Left renal cortex interstitium (tissue), 4 donors: Measurements from ENCODE around the gene RNF31. TPM values are rescaled to one million over a fixed set of nuclear protein-coding genes. Genes with fewer than 3 reads are reported as not detected.
A peak's percentile ranks its signal among the peaks of the same experiment; 100 is the strongest.
"Not testable (repeated sequence)": the region's sequence is repeated elsewhere in the genome, so short reads cannot be mapped to it uniquely, and the experiment has no call there.

Experiments used
- DNase-seq, 4 donors: peaks; one replicate each; pipeline ENCODE4 v3.0.0-alpha.2; 2013; ENCODE audit warnings: low read depth in 4 of 4, low spot score in 2 of 4, missing footprints in 1 of 4
- polyA plus RNA-seq, 4 donors: library from polyadenylated mRNA; unstranded; fragments of 120-200 nt; gene quantifications; one replicate each; pipeline ENCODE4 v1.2.1, GENCODE V29; 2013; ENCODE audit not compliant: insufficient read length in 4 of 4

RNF31 gene
- polyA plus RNA-seq: 10 to 100 TPM; 43.6 to 60.2 (median 57.7) TPM

DNA sequence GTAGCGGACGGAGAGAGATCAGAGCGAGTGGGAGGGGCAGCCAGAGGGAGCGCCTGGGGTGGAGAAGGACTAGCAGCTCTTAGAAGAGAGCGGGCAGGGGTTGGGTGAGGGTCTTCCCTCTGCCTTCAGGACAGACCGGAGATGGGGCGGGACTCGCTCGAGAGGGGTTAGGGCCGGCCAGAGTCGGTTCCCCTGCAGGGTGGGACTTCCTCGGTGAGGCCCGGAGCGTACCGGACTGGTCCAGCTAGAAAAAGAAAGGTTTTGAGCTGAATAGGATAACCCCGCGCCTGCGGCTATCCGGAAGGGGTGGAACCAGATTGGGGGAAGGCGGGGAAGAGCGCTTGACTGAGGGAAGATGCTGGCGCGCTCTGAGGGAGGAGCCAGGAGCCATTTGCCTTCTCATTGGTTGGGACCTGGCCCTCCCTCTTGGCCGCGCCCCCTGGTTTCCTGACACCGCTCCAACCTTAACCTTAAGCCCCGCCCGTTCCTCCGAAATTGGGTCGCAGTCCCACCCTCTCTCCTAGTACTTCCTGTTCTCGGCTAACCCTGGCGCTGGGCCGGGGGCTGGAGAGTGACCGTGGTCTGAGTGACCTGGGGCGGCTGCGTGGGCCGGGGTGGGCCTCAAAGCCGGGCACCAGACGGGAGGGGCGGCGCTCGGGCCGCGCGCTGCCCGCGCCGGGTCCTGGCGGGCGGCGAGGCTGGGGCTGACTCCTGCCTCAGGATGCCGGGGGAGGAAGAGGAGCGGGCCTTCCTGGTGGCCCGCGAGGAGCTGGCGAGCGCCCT, at the start of gene RNF31:
Gene RNF31 (plus strand): TSS at position 521 of the 783 bp plus-strand sequence. CDS start 201 bp downstream, at position 722.
- DNase-seq: peak; percentile 89 to 98 (median 94)

DNA sequence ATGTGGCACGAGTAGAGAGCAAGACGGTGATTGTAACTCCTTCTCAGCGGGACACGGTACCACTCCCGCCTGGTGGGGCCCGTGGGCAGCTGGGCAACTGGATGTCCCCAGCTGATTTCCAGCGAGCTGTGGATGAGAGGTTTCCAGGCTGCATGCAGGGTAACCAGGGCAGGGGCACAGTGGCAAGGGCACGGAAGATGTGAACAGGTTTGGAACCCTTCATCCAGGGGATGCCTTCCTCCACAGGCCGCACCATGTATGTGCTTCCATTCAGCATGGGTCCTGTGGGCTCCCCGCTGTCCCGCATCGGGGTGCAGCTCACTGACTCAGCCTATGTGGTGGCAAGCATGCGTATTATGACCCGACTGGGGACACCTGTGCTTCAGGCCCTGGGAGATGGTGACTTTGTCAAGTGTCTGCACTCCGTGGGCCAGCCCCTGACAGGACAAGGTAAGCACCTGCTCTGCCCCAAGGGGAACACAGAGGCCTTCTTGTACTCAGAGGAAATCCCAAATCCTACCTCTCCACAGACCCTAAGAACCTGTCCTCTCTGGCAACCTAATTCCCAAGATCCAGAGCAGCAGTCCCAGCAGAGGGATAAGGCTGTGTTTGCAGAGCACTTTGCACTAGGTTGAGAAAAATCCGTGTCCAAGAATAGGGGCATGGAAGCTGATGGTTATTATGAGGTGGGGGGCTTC, 48.9 kb upstream of the RNF31 start:
- no peak for DNase-seq

DNA sequence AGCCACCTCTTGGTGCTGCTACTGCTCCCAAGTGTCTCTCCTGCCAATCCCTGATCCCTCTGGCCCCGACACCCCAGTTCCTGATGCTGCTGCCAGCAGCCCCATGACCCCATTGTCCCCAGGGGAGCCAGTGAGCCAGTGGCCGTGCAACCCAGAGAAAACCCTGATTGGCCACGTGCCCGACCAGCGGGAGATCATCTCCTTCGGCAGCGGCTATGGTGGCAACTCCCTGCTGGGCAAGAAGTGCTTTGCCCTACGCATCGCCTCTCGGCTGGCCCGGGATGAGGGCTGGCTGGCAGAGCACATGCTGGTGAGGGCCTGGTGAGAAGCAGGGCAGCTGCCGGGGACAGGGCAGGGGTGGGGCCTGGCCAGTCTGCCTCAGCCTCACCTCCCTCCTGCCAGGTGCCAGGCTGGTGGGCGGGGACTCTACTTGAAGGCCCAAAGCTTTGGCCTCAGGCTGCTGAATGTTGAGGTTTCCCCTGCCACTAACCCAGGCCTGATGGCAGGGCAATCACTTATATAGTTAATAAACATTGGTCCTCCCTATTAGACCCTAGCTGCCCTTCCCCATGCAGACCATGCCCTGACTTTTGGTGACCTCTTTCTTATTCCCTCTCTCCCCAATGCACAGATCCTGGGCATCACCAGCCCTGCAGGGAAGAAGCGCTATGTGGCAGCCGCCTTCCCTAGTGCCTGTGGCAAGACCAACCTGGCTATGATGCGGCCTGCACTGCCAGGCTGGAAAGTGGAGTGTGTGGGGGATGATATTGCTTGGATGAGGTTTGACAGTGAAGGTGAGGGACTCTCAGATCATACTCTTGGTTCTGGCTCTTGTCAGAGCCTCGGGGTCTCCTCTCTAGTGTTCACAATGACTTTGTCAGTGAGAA, 48.1 kb upstream of the RNF31 start:
- no peak for DNase-seq

DNA sequence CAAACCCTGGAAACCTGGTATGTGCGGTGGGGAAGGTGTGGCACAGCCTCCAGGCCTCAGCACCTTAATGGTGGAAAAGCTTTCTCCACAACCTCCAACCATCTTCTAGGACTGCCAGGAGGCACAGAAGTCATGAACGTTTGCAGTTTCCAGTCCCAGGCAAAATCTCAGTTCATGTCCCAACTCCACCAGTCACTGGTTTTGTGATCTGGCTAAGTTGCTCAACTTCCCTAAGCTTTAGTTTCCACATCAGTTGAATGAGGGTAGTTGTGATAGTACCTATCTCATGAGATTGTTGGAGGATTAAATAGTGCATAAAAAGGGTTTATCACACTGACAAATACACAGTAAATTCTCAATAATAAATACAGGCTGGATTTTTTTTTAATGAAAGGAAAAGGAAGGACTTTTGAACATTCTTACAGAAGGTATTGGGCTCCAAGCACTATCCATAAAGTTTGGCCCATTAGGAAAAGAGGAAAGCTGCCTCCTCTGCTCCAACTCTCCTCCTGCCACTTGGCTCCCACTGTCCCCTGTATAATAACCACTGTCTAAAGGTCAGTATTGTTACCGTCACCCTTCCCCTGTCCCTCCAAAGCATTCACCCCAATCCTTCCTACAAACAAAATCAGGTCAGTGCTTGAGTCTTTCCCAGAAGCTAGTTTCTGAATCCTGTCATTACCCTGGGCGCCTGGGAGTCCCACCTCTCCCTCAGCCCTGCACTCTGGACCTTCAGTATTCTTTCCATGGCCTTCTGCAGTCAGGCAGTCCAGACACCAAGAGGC, 46.9 kb upstream of the RNF31 start:
- no peak for DNase-seq

DNA sequence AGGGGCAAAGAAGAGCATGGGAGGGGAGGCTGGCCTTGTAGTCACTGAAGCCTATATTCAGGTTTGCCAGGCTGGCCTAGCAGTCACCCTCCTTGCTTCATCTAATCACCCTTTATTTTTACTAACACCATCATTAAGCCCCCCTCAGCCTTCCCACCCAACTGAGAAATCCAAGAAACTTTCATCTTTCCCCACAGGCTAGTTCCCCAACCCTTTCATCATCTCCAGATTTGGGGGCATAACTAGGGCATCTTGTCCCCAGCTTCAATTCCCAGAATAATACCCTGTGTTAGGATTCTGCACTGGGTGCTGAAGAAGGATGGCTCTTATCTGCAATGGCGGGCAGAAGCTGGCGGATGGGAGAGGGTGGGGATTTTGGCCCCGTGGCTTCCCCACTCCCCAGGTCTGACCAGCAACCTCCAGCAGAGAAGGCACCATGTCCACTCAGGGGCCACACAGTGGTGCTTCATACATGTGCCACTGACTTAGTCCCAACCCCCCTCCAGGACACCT, 46.3 kb upstream of the RNF31 start:
- no peak for DNase-seq

DNA sequence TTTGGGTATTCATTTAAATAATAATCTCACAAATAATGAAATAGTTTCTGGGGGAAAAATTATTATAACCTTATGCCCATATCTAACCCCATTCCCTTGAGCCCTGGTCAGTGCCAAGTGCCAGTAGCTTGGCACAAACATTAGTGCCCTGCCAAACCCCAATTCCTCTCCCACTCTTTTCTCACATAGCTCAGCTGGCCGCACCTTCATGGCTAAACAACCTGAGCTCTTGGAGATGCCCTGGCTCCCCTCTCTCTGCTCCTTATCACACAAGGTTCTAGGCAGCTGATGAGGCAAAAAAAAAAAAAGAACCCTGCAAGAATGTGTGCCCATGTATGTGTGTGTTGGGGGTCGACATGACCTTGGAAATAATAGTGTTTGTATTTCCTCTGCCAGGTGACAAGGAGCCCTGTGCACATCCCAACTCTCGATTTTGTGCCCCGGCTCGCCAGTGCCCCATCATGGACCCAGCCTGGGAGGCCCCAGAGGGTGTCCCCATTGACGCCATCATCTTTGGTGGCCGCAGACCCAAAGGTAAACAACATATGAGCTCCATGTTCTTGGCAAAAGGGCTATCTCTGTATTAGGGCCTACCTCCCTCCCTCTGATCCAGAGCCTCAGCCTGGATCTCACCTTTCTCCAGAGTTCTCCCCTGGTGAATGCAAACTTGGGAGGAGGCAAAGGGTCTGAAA, 44.8 kb upstream of the RNF31 start:
- no peak for DNase-seq

DNA sequence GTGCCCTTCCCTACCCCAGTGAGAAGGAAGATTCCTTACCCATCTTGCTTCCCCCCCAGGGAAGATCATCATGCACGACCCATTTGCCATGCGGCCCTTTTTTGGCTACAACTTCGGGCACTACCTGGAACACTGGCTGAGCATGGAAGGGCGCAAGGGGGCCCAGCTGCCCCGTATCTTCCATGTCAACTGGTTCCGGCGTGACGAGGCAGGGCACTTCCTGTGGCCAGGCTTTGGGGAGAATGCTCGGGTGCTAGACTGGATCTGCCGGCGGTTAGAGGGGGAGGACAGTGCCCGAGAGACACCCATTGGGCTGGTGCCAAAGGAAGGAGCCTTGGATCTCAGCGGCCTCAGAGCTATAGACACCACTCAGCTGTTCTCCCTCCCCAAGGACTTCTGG, 43.8 kb upstream of the RNF31 start:
- no peak for DNase-seq

DNA sequence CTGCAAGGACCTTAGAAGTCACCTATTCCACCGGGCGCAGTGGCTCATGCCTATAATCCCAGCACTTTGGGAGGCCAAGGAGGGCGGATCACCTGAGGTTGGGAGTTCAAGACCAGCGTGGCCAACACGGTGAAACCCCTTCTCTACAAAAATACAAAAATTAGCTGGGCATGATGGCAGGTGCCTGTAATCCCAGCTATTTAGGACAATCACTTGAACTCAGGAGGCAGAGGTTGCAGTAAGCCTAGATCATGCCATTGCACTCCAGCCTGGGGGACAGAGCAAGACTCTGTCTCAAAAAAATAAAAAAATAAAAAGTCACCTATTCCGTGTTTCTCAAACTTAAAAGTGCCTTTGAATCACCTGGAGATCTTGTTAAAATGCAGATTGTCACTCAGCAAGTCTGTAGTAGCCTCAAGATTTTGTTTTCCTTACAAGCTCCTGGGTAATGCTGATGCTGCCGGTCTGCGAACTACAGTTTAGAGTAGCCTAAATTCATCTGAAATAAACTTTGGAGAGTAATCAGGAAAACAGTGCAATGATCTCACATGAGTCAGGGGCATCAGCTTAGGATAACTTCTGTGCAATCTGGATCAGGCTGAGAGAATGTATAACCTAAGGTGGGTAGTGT, 41.6 kb upstream of the RNF31 start:
- not testable (repeated sequence) for DNase-seq

DNA sequence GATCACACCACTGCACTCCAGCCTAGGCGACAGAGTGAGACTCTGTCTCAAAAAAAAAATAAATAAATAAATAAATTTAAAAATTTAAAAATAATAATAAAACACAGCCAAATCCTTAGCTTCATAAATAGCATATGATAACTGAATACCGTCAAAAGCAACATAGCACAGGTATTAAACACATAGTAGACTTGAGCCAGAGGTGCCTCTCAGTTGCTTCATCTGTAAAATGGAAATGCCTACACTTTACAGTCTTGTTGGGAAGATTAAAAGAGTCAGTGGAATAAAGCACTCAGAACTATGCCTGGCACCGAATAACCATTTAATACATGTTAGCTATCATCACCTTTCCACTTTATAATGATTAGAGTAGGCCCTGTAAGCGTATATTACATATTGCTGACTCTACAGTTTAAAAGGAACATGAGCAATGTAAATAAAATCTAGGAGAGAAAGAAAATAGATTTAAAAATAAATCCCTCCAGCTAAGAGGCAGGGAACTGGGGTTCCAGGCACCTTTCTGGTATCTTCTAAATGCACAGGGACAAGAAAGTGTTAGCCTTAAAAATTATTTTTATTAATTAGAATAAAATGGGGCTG, 40.5 kb upstream of the RNF31 start:
- no peak for DNase-seq

DNA sequence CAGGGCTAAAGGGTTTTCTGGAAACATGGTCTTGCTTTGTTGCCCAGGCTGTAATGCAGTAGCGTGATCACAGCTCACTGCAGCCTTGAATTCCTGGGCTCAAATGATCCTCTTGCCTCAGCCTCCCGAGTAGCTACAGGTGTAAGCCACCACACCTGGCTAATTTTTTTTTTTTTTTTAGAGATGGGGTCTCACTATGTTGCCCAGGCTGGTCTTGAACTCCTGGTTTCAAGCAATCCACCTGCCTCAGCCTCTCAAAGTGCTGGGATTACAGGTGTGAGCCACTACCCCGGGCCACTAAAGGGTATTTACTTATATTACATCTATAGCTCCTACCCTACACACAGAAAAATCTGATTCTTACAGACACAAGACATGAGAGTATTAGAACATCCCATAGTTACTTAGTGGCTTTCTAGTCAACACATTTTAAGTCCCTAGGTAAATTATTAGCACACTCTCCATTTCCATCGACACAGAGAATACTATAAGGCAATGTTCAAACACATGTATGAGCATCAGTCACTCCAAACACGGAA, 38.9 kb upstream of the RNF31 start:
- no peak for DNase-seq

DNA sequence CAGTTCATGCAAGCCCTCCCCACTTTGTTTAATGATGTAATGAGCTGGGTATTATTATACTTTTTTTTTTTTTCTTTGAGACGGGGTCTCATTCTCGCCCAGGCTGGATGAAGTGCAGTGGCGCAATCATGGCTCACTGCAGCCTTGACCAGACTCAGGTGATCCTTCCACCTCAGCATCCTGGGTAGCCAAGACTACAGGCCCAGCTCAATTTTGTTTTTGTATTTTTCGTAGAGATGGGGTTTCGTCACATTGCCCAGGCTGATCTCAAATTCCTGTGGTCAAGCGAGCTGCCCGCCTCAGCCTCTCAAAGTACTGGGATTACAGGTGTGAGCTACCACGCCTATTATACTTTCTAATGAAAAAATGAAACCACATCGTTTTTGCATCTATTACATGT, 37.2 kb upstream of the RNF31 start:
- DNase-seq: no peak

DNA sequence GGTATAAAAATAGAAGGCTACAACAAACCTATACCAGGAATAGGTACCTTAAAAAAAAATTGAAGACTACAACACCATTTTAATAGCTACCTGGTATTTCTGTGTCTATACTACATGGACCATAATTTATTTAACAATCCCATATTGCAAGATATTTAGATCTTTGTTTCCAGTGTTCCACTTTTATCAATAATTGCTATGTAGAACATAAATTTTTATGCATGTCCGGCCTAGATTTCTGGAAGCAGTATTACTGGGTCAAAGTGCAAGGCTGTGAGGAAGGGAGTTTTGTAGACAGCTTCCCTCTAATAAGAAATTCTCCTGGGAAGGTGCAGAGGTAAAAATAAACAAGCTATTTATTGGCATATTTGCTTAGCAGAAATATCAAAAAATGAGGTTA, 36.8 kb upstream of the RNF31 start:
- DNase-seq: no peak

DNA sequence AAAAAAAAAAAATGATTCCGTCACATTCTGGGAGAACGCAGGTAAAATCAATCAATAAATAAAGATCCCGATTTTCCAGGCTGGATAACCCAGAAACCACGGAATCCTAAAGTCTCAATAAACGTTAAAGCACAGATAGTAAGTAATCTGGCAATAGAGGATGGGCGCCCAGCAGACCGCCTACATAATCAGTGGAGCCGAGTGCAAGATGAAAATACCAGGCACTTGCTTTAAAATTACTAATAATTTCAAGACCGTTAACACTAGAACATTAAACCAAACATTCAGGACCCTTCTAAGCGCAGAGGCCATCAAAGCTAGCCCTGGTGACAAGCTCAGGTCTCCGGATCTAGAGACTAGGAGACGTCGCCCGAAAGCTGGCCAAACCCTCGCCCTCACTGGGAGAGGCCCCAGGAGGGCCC, 33.9 kb upstream of the RNF31 start:
- DNase-seq: no peak

DNA sequence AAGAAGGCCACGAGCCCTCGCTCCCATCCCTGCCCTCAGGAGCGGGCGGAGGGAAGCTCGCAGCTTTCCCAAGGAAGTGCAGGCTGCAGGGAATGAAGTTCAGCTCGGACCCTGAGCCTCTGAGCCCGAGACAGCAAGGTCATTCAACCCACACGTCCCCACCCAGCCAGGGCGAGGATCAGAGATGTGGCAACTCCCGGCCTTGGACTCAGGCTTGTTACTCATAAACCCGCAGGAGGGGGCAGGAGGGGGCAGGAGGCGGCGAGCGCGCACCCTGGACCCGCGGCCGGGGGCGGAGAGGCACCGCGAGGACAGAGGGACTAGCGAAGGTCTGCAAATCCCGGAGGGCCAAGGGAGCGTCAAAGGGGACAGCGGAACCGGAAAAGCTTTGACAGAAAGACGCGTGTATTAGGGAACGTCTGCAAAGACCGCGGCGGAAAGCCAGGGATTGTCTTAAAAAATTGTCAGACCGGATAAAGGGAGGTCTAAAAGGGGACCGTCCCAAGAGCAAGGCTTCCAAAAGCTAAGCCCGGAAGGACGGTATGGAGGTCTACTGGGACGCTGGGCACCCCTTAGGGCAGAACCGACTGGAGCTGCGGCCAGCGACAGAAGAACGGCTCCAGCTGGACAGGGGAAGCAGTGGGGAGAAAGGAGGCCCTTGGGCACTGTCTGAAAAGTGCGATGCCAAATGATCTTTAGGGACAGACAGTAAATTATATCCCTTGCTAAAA, 33.3 kb upstream of the RNF31 start:
- peak in 2 of 4 donors; percentile 69 to 99 for DNase-seq

DNA sequence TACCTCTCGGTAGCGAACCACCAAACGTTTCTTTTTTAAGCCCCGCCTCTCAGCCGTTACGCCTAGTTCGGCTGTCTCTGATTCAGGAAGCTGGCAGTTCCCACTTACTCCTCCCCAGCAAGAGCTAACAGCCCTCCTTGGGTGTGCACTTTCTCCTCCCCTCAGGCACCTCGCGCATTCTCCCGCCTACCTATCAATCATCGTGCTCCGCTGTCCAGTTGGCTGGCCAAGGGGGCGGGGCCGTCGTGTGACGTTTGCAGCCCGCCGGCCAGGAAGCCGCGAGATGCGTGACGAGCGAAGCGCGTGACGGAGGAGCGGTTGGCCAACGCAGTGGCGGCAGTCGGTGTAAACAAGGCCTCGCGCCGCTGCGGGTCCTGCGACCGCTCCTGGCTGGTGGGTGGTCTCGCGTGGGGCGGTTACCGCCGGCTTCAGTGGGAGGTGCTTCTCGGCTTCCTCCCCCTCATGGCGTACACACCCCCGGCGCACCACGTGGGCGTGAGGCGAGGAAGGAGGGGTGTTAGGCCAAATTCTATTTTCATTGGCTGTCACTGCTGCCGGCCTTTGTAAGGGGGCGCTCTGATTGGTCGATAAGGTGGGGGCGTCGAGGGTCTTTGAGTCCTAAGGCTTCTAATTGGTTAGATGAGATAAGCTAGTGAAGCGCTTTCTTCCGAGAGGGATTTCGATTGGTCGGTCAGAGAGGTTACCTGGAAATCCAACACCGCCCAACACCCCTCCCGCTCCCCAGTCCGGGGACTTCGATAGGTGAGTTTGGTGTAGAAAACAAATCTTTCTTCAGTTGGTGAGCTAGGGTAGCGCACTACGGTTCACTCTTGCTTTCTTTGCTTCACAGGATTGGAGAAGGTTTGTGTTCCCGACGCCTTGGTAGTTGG, 32.5 kb upstream of the RNF31 start, which contains the start of the genes DCAF11 and NRL:
Gene DCAF11 (plus strand): TSS at position 246 of the 890 bp plus-strand sequence. CDS start 818 bp downstream, outside the sequence.
Gene NRL (minus strand): TSS at position 418 of the 890 bp plus-strand sequence. CDS start 32,101 bp downstream, outside the sequence.
- DNase-seq: peak; percentile 99 to 100 (median 99)

DNA sequence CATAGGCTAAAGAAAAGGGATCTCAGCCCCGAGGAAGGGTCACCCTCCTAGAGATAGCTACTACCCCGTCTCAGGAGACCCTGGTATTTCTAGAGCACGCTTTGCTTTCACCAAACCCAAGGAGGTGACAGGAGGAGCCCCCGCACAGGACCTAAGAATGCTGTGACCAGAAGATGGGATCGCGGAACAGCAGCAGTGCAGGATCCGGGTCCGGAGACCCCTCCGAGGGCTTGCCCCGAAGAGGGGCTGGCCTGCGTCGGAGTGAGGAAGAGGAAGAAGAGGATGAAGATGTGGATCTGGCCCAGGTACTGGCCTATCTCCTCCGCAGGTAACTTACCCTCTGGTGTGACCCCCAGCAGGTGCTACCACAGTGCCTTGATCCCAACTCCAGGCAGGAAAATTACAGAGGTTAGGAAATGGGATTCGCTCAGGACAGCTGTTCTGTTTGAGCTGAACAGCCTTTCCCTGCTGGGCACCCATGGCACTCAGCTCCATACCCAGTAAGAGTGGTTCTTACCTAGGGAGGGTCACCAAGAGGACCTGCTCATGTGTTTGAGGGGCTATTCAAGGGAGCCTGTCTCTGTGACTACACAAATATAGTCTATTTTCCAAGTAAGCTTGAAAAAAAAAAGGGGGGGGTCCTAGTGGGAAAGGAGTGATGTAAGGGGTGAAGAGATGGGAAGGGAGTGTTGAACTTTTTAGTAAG, 31.7 kb upstream of the RNF31 start:
- no peak for DNase-seq
